Peyer's patch (tissue), 4 donors: Measurements from ENCODE around the gene AKAP11.

Source experiments
- POLR2A ChIP-seq, 2 donors: fragments of 450-650 bp; IDR thresholded peaks; one replicate each; pipeline ENCODE4 v1.5.1; 2017; ENCODE audit warnings: antibody characterized with exemption in 2 of 2, mild to moderate bottlenecking in 2 of 2, moderate library complexity in 2 of 2
- TF ChIP-seq, protein P1 (sequence below), 6 experiments: fragments of 450-650 bp in 4 of 6; fragments of 200-600 bp in 2 of 6; sonication (generic) in 1 of 6; IDR thresholded peaks; one replicate each; pipeline ENCODE4 v1.5.1; 2017 to 2019; ENCODE audit warnings: antibody characterized with exemption in 6 of 6, mild to moderate bottlenecking in 3 of 6, moderate library complexity in 1 of 6

DNA sequence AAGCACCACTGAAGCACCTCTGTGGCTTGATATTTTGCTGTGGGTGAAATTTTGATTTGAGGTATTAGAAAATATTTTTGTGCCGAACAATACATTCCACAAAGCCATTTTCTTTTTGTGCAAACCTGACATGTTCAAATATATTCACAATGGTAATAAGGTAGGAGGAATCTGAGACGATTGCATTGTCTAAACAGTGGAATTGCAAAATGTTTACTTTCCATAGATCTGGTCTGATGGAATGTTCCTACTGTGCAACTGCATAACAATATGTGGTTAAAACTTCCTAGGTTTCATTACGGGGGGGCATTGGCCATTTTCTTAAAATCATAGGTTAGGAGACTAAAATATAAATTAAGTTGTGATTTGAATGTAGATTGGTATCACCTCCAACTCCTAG, 42.7 kb upstream of the AKAP11 start:
- TF ChIP-seq, protein P1, sequence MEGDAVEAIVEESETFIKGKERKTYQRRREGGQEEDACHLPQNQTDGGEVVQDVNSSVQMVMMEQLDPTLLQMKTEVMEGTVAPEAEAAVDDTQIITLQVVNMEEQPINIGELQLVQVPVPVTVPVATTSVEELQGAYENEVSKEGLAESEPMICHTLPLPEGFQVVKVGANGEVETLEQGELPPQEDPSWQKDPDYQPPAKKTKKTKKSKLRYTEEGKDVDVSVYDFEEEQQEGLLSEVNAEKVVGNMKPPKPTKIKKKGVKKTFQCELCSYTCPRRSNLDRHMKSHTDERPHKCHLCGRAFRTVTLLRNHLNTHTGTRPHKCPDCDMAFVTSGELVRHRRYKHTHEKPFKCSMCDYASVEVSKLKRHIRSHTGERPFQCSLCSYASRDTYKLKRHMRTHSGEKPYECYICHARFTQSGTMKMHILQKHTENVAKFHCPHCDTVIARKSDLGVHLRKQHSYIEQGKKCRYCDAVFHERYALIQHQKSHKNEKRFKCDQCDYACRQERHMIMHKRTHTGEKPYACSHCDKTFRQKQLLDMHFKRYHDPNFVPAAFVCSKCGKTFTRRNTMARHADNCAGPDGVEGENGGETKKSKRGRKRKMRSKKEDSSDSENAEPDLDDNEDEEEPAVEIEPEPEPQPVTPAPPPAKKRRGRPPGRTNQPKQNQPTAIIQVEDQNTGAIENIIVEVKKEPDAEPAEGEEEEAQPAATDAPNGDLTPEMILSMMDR (IDR thresholded peaks at IDR 0.05) = no peak
- no peak for TF ChIP-seq POLR2A (IDR thresholded peaks at IDR 0.05)
